NCI-H1105 treated with DMSO at 0.1 percent for 48 hours (cell line): ENCODE data around the gene TEX13A.

Source experiments
- DNase-seq: peaks from one replicate; lab custom pipeline; 2025; lab: John Stamatoyannopoulos, UW

TEX13A gene

DNA sequence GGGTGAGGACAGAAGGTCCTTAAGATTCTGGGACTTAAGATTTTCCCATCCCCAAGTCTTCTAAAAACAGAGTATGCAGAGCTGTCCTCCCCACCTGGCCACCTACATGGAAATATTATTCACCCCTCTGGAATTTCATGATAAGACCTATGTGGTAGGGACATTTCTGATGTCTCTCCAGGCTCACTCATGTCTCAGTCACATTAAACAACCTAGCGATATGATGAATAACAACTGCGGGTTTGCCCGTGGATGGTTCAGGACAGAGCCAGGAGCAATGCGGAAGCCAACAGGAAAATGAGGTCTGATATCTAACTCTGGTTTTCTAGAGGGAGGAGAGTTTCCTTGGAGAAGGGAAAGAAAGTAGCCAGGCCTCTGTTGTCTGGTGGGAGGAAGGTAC lies 47.4 kb downstream of the TEX13A start:
- DNase-seq = no peak
